Effector memory CD8-positive, alpha-beta T cell (primary cell): Measurements from ENCODE around the gene GRM4.
"Not testable (repeated sequence)": the region's sequence is repeated elsewhere in the genome, so short reads cannot be mapped to it uniquely, and the experiment has no call there.

Source experiments
- ATAC-seq: fragments of 150-1000 bp; cut with Tn5 transposase; replicated peaks from 2 replicates; pipeline ENCODE4 v1.10.0; 2021; ENCODE audit warnings: mild to moderate bottlenecking, moderate library complexity
- DNase-seq, 3 experiments: peaks; one replicate each; pipeline ENCODE4 v3.0.0; 2021
- H3K27ac Mint-ChIP-seq, 2 donors: one replicate each; pipeline ENCODE4 v1.8.0; 2022; ENCODE audit warnings: mild to moderate bottlenecking in 2 of 2, mixed read lengths in 2 of 2, moderate library complexity in 2 of 2
- H3K27me3 Mint-ChIP-seq, 2 donors: one replicate each; pipeline ENCODE4 v1.8.0; 2022; ENCODE audit warnings: mixed read lengths in 2 of 2
- H3K36me3 Mint-ChIP-seq: one replicate; pipeline ENCODE4 v1.8.0; 2022; ENCODE audit warnings: mild to moderate bottlenecking, moderate library complexity, mixed read lengths; ENCODE audit not compliant: insufficient read depth
- H3K4me1 Mint-ChIP-seq, 2 donors: one replicate each; pipeline ENCODE4 v1.8.0; 2022; ENCODE audit warnings: low read depth in 2 of 2, mixed read lengths in 2 of 2
- H3K4me3 Mint-ChIP-seq, 2 donors: one replicate each; pipeline ENCODE4 v1.8.0; 2022; ENCODE audit warnings: mild to moderate bottlenecking in 2 of 2, mixed read lengths in 2 of 2, moderate library complexity in 2 of 2
- H3K9me3 Mint-ChIP-seq, 2 donors: one replicate each; pipeline ENCODE4 v1.8.0; 2022; ENCODE audit warnings: mixed read lengths in 2 of 2
- total RNA-seq, 9 experiments: gene quantifications; one replicate each; lab custom pipeline; 2026; lab: John Stamatoyannopoulos, UW

GRM4 gene
- total RNA-seq: 0 to 0.85 (median 0.20) reads per million in 9 experiments

DNA sequence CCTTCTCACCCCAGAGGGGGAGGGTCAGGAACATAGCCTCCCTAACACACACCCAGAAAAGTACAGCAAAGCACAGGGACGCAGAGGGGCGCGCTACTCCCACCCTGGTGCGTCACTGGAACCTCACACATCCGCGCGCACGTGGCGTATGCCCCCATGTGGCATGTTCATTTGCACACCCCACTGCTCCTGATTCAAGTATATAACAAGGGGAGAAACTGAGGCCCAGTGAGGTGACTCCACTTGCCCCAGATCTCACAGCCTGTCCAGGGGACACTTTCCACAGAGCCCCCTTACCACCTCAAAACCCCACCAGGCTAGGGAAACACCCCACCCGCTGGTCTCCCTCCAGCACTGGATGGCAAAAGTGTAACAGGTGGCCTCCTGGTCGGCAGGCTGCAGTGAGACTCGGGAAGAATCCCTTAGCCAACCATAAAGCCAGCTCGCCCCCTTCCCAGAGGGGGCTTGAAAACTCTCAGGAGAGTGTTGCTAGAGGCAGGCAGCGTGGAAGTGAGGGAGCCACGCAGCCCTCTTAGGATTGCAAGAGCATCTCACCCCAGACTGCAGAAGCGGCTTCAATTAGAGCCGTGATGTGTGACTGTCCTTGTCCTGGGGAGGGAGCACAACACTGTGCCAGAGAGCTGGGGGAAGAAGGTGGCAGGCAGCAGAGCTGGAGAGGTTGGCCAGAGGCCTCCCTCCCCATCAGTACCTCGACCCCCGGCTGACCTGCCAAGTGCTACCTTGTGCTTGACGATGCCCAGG, at the start of gene GRM4:
TSS of gene GRM4 (minus strand) at position 67 of the 762 bp plus-strand sequence. CDS start 12,591 bp downstream, outside the sequence.
- no peaks in the 10 kb centered on the region for H3K9me3 Mint-ChIP-seq
- peak within 1 kb of the TSS in 1 of 2 donors; percentile 51 for H3K27ac Mint-ChIP-seq
- H3K36me3 Mint-ChIP-seq: no peaks in the 10 kb centered on the region
- DNase-seq (no peak), ATAC-seq (no peak)
- peak within 1 kb of the TSS; percentile 76 to 78 for H3K4me3 Mint-ChIP-seq
- H3K4me1 Mint-ChIP-seq: peaks cover 15 to 23% of the 10 kb centered on the region in 2 donors
- peaks cover 52 to 83% of the 10 kb centered on the region in 2 donors for H3K27me3 Mint-ChIP-seq

DNA sequence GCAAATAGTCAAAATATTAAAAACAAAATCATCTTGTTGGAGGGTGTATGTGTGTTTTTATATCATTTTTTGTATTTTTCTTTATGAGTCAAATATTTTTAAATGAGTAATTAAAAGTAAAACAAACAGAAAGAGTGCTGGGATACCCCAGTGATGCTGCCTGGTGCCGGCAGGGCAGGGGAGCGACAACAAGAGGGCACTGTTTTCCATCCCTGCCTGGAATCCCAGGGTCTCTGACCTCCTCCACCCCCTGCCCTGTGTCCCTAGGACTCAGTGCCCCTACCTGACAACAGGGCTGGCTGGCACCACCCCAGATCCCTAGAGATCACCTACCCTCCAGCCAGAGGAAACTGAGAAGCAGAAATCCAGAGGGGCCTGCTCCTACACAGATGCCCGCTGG, 48.9 kb upstream of the GRM4 start:
- Mint-ChIP-seq H3K9me3 (no peaks in the 10 kb centered on the region), H3K27me3 (peaks cover 0 to 9% of the 10 kb centered on the region in 2 donors), H3K4me3 (no peak overlapping the region), H3K27ac (no peak overlapping the region), H3K4me1 (peaks cover 6% of the 10 kb centered on the region in 2 donors), H3K36me3 (no peaks in the 10 kb centered on the region)
- ATAC-seq (no peak), DNase-seq (no peak)

DNA sequence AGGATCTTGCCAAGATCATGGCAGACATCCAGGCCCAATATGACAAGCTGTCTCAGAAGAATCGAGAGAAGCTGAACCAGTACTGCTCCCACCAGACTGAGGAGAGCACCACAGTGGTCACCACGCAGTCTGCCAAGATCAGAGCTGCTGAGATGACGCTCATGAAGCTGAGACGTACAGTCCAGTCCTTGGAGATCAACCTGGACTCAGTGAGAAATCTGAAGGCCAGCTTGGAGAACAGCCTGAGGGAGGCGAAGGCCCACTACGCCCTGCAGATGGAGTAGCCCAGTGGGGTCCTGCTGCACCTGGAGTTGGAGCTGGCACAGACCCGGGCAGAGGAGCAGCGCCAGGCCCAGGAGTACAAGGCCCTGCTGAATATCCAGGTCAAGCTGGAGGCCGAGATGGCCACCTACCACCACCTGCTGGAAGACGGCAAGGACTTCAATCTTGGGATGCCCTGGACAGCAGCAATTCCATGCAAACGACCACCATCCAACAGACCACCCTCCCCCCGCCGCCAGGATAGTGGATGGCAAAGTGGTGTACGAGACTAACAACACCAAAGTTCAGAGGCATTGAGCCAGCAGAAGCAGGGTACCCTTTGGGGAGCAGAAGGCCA, 44.7 kb upstream of the GRM4 start:
- ATAC-seq: no peak

DNA sequence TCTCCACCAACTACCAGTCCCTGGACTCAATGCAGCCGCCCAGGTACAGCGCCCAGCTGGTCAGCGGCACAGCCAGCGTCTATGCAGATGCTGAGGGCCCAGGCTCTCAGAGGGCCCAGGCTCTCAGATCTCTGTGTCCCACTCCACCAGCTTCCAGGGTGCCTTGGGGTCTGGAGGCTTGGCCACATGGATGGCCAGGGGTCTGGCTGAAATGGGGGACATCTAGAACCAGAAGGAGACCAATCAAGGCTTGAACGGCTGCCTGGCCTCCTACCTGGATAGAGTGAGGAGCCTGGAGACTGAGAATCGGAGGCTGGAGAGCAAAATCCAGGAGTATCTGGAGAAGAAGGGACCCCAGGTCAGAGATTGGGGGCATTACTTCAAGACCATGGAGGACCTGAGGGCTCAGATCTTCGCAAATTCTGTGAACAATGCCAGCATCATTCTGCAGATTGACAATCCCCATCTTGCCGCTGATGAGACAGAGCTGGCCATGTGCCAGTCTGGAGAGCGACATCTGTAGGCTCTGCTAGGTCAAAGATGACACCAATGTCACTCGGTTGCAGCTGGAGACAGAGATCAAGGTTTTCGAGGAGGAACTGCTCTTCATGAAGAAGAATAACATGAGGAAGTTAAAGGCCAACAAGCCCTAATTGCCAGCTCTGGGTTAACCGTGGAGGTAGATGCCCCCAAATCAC, 44.1 kb upstream of the GRM4 start:
- H3K36me3 Mint-ChIP-seq: no peaks in the 10 kb centered on the region
- H3K4me1 Mint-ChIP-seq: no peaks in the 10 kb centered on the region
- no peaks in the 10 kb centered on the region for H3K9me3 Mint-ChIP-seq
- DNase-seq (no peak), ATAC-seq (peak; percentile 31)
- H3K27me3 Mint-ChIP-seq: peaks cover 0 to 10% of the 10 kb centered on the region in 2 donors
- no peak overlapping the region for H3K27ac Mint-ChIP-seq
- H3K4me3 Mint-ChIP-seq: no peak overlapping the region

More for the DNA sequence above, 44.7 kb upstream of the GRM4 start:
- Mint-ChIP-seq H3K4me1 (no peaks in the 10 kb centered on the region), H3K27me3 (peaks cover 0 to 10% of the 10 kb centered on the region in 2 donors), H3K27ac (no peak overlapping the region), H3K9me3 (no peaks in the 10 kb centered on the region), H3K4me3 (no peak overlapping the region), H3K36me3 (no peaks in the 10 kb centered on the region)
- no peak for DNase-seq

DNA sequence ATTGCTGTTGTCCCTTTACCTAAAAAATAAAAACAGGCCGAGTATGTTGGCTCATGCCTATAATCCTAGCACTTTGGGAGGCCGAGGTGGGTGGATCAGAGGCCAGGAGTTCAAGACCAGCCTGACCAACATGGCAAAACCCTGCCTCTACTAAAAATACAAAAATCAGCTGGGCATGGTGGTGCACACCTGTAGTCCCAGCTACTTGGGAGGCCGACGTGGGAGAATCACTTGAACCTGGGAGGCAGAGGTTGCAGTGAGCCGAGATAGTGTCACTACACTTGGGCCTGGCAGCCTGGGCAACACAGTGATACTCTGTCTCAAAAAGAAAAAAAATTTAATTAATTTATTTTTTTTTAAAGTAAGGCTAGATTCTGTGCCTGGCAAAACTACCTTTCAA, 38.8 kb upstream of the GRM4 start:
- not testable (repeated sequence) for ATAC-seq, H3K4me3 Mint-ChIP-seq, H3K9me3 Mint-ChIP-seq, DNase-seq, H3K27me3 Mint-ChIP-seq, H3K27ac Mint-ChIP-seq
- Mint-ChIP-seq H3K36me3 (peaks cover 10% of the 10 kb centered on the region), H3K4me1 (peaks cover 15 to 16% of the 10 kb centered on the region in 2 donors)

DNA sequence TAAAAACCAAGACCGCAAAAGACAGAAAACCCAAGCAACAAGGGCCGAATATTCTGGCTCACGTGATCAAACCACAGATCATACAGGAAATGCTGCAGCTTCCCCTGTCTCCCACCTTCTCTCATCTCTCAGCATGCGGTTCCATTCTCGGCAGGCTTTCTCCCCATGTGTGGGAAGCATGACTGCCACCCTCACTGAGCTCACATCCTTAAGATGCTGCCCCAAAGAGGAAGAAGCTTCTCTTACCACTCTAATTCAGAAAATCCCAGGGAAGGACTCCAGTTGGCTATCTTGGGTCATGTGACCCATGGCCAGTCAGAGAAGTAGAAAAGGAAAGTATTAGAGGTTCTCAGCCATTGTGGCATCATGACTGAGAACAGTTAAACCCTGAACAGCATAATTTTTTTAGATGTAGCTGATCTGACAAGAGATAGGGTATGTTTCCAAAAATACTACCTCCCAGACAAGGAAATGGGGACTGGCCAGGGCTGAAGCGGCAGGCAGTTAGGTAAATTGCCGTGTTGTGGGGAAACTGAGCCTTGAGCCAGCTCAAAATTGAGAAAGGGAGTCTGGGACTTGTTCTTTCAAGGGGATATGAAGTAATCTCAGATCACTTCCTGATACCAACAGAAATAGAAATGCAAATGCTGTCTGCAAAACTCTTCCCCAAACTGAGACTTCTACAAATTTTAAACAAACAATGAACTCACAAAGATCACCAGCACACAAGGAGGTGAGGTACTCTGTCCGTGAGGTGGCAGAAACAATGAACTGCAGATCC, 37.1 kb upstream of the GRM4 start:
- ATAC-seq (peak; percentile 97), DNase-seq (peak; percentile 71 to 74 (median 72))
- Mint-ChIP-seq H3K27me3 (peaks cover 0 to 12% of the 10 kb centered on the region in 2 donors), H3K36me3 (peaks cover 10% of the 10 kb centered on the region), H3K4me3 (peak overlapping the region; percentile 46 to 66), H3K4me1 (peaks cover 15 to 16% of the 10 kb centered on the region in 2 donors), H3K9me3 (peaks cover 0 to 2% of the 10 kb centered on the region in 2 donors), H3K27ac (peak overlapping the region; percentile 74 to 82)

DNA sequence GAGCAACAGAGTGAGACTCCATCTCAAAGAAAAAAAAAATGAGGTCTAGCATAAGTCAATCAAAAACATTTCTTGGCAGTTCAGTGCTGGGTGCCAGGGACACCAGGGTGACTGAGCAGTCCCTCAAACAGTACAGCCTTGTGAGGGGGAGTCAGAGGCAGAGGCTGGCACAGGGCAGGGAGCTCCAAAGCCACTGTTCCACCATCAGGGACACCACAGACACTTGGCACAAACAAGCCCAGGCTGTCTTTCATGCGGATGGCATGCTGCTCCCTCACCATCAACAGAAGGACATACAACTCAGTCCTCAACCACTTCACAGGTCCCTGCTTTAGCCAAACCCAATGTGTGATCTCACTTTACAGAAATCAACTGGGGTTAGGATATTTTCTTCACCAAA, 36.0 kb upstream of the GRM4 start:
- Mint-ChIP-seq H3K4me1 (peaks cover 15 to 16% of the 10 kb centered on the region in 2 donors), H3K4me3 (peak overlapping the region in 1 of 2 donors; percentile 29), H3K9me3 (peaks cover 0 to 2% of the 10 kb centered on the region in 2 donors), H3K27ac (peak overlapping the region in 1 of 2 donors; percentile 82), H3K27me3 (peaks cover 0 to 12% of the 10 kb centered on the region in 2 donors), H3K36me3 (peaks cover 10% of the 10 kb centered on the region)
- ATAC-seq (no peak), DNase-seq (peak in 1 of 3 experiments; percentile 14)

DNA sequence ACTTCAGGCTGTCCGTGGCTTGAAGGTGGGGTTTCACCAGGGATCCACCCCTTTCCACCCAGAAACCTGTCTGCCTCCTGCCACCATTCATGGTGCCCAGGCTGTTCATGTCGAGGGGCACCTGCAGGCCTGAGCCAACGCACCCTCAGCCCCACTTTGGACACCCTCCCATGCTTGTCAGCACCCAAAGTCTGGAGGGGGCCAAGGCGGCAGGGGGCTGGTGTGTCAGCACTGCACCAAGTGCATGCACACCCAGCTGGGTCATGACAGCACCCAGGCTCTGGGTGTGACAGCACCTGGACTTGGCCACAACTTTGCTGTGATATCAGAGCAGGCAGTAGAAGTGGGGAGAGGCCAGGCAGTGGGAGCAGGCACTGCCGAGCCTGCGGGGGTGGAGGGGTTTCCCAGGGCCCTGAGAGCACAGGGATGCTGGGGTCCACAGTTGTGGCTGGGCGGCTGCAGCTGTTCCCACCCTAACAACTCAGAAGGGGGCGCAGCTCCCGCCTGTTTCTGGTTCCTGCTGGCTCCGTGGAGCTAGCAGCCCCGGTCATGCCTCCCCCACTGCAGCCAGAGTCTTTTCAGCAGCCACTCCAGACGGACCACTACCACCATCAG, 33.3 kb upstream of the GRM4 start:
- peaks cover 15 to 16% of the 10 kb centered on the region in 2 donors for H3K4me1 Mint-ChIP-seq
- H3K4me3 Mint-ChIP-seq: no peak overlapping the region
- H3K27ac Mint-ChIP-seq: no peak overlapping the region
- H3K9me3 Mint-ChIP-seq: peaks cover 0 to 2% of the 10 kb centered on the region in 2 donors
- ATAC-seq (no peak), DNase-seq (no peak)
- peaks cover 10% of the 10 kb centered on the region for H3K36me3 Mint-ChIP-seq
- H3K27me3 Mint-ChIP-seq: peaks cover 0 to 12% of the 10 kb centered on the region in 2 donors

DNA sequence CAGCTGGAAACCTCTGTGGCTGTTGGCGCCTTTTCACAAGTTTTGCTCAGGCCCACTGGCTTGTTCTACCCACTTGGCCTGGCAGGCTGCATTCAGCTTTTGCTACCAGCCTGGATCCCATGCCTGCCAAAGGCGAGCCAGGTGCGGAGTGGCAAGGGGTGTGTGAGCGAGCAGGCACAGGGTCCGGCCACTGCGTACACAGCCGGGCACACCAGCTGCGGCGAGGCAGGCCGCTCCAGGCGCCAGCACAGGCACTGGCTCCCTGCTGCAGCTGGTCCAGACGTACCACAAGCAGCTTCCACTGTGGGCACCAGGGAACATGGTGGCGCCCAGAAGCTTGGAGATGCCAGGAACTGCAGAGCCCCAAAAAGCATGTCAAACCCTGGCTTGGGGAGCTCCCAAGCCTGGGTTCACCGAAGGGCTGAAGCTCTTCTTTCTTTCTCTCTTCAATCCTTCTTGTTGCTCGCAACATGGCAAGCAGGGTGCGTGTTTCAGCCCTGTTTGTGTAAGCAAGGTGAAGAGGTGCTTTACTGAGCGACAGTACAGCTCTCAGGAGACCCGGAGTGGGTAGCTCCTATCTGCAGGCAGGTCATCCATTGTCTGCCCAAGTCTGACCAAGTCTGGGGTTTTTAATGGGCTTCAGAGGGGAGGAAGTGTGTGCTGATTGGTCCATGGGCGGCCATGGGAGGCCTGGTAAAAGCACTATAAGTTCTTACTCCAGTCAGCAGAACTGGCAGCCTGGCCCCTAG, 32.6 kb upstream of the GRM4 start:
- Mint-ChIP-seq H3K9me3 (no peaks in the 10 kb centered on the region), H3K27me3 (peaks cover 0 to 14% of the 10 kb centered on the region in 2 donors), H3K36me3 (peaks cover 10% of the 10 kb centered on the region), H3K27ac (no peak overlapping the region), H3K4me3 (no peak overlapping the region), H3K4me1 (peaks cover 15 to 16% of the 10 kb centered on the region in 2 donors)
- ATAC-seq: no peak
- no peak for DNase-seq

DNA sequence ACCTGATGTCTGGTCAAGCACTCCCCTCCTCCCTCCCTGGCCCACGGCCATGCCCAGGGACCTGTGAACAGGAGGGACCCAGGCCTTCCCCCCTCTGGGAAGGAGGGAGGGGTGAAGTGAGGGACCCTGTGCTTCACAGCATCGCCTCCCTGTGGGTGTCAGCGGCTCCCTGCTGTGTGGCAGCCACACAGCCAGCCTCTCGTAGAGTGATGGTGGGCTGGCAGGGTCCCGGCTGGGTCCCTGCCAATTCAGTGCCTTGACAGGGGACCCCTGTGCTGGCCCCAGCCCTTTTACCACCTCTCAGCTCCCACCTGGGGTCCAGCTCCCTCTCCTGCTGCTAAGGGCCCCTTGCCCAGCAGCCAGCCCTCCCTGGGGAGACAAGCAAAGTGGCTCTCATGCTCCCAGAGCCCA, 31.3 kb upstream of the GRM4 start:
- Mint-ChIP-seq H3K36me3 (peaks cover under 1% of the 10 kb centered on the region), H3K4me3 (no peak overlapping the region), H3K27ac (peak overlapping the region in 1 of 2 donors; percentile 49), H3K27me3 (peaks cover 4 to 23% of the 10 kb centered on the region in 2 donors), H3K4me1 (peaks cover 5% of the 10 kb centered on the region in 2 donors), H3K9me3 (no peaks in the 10 kb centered on the region)
- DNase-seq (no peak), ATAC-seq (no peak)

DNA sequence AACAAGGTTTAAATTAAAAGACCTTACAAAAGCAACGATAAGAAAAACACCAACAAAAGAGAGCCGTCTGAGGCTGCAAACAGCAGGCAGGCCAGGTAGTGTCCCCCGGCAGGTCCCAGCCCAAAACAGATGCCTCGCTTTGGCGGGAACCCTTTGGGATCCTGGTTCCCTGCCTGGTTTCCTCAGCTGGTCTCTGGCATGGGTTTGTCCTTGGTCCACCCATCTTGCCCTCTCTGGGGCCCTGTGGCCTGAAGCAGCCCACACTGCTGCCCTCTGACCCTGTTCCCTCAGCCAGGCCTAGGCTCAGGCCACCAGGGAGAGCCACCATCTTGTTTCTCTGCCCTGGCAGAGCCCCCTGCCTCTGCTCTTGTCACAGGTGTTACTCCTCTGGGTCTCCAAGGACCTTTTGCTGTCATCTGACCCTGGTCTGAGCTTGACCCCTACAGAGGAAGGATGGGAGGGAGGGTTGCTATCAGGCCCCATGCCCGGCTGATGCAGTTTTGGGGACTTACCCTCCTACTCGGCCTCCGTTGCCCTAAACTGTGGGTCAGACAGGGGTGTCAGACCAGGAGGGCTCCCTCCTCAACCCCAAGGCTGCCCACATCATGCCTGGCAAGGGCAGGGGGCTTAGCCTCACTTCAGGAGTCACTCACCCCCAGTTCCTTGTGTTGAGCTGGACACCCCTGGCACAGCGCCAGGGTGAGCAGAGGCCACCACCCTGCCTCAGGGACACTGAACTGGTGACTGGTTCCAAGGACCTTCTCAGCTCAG, 30.6 kb upstream of the GRM4 start:
- Mint-ChIP-seq H3K4me1 (no peaks in the 10 kb centered on the region), H3K9me3 (no peaks in the 10 kb centered on the region), H3K36me3 (no peaks in the 10 kb centered on the region), H3K27ac (no peak overlapping the region), H3K4me3 (no peak overlapping the region), H3K27me3 (peaks cover 4 to 23% of the 10 kb centered on the region in 2 donors)
- ATAC-seq (no peak), DNase-seq (no peak)
